ENCODE measurements around the gene DUS3L.

DUS3L gene

GRCh38 chr19:5822181-5822844 lies 31.4 kb upstream of the DUS3L start:
- no peak for DNase-seq (ENCODE audit: low read depth in 2 of 2)

- no peak for DNase-seq (ENCODE audit: low read depth in 2 of 2)
Observed at GRCh38 chr19:5821521-5822180, 30.7 kb upstream of the DUS3L start.

DNA sequence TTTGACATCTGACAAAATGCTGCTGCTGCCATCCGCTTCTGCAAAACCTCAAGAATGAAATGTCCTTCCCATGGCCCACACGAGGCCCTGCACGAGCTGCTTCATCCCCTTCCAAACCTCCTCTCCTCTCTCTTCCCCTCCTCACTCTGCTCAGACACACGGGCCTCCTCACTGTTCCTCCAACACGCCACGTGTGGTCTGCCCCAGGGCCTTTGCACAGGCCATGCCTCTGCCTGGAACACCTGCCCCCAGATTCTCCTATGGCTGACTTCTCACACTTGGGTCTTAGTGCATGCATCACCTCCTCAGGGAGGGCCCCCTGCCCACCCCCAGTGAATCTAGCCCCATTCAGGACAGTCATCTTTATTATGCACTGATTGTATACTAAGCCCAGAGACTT lies 29.8 kb upstream of the DUS3L start:
- DNase-seq (ENCODE audit: low read depth in 2 of 2), result no peak

DNA sequence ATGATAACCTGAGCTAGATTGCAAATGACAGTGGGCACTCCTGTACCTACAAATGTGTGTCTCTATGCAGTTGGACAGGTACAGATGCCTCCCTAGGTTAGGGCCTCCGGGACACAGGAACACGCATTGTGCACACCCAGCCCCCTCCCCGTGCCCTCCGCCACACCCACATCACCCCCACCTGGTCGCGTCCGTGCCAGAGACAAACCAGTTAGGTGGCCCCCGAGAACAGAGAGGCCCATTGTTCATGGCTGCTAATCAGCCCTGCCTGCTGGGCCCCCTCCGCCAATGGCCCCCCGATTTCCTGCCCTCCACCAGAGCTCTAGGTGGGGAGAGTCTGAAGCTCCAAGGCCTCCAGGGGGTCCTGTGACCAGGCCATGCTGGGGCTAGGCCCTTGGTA lies 27.6 kb upstream of the DUS3L start:
- DNase-seq (ENCODE audit: low read depth in 2 of 2), result no peak

- DNase-seq (ENCODE audit: low read depth in 2 of 2), result no peak
Observed at GRCh38 chr19:5817218-5817617, 26.3 kb upstream of the DUS3L start.

DNA sequence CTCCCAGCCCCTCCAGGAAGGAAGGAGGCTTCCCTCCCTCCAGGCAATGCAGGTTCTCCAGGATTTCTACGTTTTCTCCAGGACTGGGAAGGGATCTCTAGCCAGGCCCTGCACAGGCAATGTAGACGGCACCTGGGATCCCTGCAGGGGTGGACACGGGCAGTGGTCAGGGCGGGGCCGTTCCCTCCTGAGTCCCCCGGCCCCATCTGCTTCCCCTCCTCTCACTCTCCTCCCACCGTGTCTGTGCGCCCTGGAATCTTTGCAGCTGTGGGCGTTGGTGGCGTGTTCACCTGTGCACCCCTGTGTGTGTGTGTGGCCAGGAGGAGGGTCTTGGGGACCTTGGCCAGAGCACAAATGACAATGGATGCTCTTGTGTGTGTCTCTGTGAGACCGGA lies 23.9 kb upstream of the DUS3L start:
- no peak for DNase-seq (ENCODE audit: low read depth in 2 of 2)

DNA sequence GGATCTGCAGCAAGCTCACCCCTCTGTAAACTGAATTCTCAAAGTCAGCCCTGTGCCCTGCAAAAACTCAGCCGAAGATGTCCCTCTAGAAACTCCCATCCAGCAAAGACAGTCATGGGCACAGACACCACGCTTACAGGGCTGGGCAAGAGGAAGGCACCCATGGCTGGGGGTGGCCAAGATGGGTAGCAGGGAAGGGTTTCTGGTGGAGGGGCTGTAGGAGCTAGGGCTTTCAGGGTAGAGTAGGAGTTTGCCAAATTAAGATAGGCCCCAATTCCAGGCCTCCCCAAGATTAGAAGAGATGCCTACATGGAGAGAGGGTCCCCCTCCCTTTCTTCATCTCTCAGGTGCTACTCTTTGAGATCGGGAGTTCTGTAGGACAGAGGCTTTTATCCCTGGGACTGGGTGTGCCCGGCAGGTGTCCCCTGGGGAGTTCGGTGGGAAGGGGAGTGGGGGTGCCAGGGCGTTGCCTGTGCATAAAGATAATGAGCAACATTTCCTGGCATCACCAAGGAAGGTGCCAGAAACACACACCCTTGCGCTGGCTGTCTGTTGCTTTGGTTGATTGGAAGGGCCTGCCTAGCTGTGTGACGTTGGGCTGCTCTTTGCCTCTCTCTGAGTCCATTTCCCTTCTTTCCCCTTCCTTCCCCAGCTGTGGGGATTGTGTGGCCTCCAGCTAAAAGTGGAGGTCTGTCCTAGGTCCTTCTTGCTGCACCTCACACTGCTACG lies 23.3 kb upstream of the DUS3L start:
- DNase-seq (ENCODE audit: low read depth in 2 of 2), result no peak

- no peak for DNase-seq (ENCODE audit: low read depth in 2 of 2)
Observed at GRCh38 chr19:5811117-5811516, 20.2 kb upstream of the DUS3L start.

DNA sequence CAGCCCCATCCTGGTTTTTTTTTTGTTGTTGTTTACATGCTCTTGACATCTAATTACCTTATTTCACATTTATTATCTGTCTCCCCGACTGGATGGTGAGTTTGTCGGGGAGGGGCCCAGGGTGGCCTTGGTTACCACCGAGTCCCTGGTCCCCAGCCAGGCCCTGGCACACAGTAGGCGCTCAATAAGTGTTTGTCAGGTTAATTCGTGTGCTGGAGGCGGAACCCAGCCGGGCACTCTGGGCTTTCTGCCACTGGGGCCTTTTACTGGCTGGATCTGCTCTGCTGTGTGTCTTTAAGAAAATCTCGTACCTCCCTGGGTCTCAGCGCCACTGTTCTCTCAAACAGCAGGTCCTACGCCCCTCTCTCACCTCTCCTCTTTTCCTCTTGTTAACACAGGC lies 18.5 kb upstream of the DUS3L start:
- DNase-seq (ENCODE audit: low read depth in 2 of 2), result no peak

- DNase-seq (ENCODE audit: low read depth in 2 of 2), result no peak
Observed at GRCh38 chr19:5809053-5809452, 18.1 kb upstream of the DUS3L start.

DNA sequence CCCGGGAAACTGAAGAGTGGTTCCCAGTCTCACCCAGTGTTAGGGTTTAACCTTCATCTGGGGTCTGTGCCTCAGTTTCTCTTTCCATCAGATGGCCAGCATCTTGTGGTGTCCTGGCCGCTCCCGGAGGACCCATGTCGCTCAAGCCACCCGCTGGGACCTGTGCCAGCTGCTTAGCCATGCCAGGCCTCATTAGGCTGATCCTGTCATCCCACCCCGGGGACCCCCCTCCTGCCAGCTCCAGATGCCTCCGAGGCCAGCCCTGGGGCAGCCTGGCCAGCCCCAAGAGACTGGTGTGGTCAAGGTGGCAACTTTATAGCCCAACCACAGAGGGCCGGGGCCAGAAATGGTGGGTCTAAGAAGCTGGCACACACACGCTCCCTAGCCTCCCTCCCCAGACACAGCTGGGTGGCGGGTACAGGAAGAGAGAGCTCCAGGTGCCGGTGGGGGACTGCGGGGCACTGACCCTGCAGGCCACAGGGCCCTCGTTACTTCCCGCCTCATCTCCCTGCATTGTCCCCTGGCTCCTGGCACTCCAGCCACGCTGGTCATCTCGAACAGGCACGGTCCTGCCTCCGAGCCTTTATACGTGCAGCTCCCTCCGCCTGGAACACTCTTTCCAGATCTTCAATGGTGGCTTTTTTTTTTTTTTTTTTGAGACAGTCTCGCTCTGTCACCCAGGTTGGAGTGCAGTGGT lies 17.3 kb upstream of the DUS3L start:
- DNase-seq (ENCODE audit: low read depth in 2 of 2), result no peak

DNA sequence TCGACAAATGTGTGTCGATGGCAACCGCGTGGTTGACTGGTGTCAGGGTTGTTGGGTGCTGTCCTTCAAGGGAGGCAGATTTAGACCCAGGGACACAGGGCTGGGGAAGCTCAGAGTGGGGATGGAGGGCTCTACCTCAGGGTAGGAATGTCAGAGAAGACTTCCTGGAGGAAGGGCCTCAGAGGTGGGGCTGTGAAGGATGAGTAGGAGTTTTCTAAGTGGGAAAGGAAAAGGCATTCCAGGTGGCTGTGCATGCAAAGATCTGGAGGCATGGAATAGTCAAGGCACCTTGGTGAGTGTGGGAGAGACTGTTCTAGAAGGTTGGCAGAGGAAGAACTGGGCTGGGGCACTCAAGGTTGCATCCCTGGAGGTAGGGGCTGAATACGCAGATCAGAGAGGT lies 15.9 kb upstream of the DUS3L start:
- no peak for DNase-seq (ENCODE audit: low read depth in 2 of 2)

DNA sequence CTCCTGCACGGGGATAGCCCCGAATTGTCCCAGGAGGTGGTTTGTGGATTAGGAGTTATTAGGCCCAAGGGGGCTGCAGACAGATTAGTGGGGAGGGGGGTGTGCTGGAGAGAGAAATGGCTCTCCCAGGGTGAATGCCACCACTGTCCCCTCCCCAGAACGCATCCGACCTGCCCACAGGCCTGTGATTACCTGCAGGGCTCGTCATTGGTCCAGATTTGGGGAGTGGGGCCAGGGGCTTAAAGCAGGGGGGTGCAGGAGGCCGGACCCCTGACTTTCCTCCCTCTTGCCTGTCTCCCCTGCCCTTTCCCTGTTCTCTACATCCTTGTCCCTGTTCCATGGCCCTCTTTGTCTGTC lies 15.1 kb upstream of the DUS3L start:
- DNase-seq (ENCODE audit: low read depth in 2 of 2), result no peak

DNA sequence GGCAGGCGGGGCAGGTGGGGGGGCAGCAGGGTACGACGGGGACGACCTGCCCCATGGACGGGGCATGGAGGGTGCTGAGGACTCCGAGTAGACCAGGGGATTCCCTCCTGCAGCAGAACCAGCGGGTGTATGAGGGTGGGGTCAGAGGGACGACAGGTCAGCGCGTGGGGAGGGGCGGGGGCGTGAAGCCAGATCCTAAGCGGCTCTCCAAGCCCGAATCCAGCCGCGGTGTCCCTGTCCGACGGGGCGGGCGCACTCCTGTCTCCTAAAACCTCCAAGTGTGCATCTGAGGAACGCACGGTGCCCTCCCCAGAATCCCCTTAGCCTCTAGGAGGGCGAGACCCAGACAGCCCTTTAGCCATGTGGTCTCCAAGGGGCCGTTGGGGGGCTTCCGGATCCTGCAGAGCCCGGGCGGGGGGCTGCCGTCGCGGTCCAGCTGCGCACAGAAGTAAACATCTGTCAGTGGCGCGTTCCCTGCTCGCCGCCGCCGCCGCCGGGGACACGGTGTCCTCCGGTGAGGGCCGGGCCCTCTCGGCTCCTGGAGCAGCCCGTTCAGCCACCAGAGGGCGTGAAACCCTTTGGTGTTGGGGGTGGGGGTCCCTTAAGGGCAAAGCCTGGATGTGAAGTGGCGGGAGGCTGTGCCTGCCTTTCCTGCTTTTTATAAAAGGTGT lies 14.6 kb upstream of the DUS3L start:
- peak in 1 of 2 experiments; percentile 55 for DNase-seq (ENCODE audit: low read depth in 2 of 2)

- DNase-seq (ENCODE audit: low read depth in 2 of 2), result no peak
Observed at GRCh38 chr19:5804516-5805461, 13.8 kb upstream of the DUS3L start, which contains the start of gene NRTN. NRTN (plus strand) TSS chr19:5805067; CDS start chr19:5824166, 19,099 bp downstream.

DNA sequence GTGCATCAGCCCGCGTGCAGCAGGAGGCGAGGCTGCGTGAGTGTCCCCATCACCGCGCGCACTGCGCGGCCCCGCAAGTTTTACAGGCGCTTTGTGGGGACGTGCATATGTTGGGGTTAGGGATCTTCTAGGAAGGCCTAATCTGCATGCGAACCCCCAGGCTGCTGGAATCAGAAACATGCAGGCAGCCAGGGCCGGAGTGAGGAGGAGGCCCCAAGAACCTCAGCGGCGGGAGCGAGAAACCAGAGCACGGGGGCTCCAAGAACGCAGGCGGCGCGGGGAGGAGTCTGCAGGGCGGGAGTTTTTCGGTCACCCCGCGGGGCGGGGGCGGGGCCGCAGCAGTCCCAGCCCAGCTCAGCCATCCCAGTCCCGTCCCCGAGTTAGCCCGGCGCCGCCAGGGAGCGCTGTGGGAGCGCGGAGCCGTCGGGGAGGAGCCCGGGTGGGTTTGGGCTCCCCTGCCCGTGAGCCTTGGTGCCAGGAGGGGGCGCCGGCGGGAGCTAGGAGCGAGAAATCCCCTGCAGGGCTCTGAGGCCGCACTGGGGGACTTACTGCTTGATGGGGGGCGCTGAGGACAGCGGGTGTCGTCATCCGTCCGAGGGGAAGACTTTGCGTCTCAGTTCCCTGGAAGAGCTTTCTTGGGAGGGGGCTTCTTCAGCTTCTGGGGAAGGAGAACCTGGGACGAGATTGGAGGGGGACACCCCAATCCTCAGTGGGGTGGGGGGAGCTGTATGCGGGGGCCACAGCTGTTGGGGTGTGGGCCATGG lies 13.0 kb upstream of the DUS3L start:
- DNase-seq (ENCODE audit: low read depth in 2 of 2), result peak; percentile 84 to 94

GRCh38 chr19:5803441-5803751 lies 12.4 kb upstream of the DUS3L start:
- no peak for DNase-seq (ENCODE audit: low read depth in 2 of 2)

DNA sequence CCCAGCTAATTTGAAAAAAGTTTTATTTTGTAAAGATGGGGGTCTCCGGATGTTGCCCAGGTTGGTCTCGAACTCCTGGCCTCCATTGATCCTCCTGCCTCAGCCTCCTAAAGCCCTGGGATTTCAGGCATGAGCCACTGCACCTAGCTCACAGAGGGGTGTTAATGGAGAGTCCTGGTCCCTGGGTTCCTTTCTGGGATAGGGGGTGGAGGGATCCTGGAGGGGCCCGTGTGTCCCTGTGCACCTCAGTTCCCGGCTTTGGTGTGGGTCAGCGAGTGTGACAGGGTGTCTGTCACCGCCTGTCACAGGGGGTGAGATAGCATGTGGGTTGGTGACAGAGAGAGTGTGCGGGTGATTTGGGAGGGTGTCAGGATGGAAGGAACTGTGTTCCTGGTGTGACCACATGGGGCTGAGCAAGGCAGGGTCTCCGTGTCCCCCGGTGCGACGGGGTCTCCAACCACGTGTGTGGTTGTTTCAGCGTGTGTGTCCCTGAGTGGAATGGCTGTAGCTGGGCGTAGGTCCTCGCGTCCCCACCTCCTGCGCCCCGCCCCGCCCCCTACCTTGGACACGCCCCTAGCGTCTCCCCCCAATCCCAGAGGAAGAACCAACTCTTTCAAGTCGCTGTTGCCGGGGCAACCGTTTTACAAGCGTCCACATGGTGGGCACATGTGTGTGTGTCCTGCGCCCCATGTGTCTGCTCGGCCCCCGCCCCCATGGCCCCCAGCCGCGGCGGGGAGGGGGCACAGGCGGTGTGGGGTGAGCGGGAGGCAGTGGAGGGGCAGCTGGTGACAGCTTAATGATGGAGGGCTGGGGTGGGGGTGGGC lies 11.0 kb upstream of the DUS3L start:
- no peak for DNase-seq (ENCODE audit: low read depth in 2 of 2)
